Hepatocyte (in vitro differentiated cells): ENCODE results near the gene OR2Z1. TPM values are rescaled to one million over a fixed set of nuclear protein-coding genes. Genes with fewer than 3 reads are reported as not detected.

Experiments
- DNase-seq: peaks from one replicate; pipeline ENCODE4 v3.0.0-alpha.2; 2016; ENCODE audit warnings: low spot score
- H2AFZ ChIP-seq: fragments of 200-600 bp; sonication (generic); 2 replicates; pipeline ENCODE4 v1.6.0; 2016; ENCODE audit warnings: antibody characterized with exemption, mild to moderate bottlenecking
- H3K27ac ChIP-seq: fragments of 200-600 bp; sonication (generic); 2 replicates; pipeline ENCODE4 v1.5.1; 2016; ENCODE audit warnings: mild to moderate bottlenecking
- H3K27me3 ChIP-seq: fragments of 200-600 bp; sonication (generic); 2 replicates; pipeline ENCODE4 v1.6.1; 2016
- H3K36me3 ChIP-seq: fragments of 200-600 bp; sonication (generic); replicated peaks from 2 replicates; pipeline ENCODE4 v1.5.1; 2016; ENCODE audit warnings: low read depth; ENCODE audit not compliant: insufficient read depth
- H3K4me1 ChIP-seq: fragments of 200-600 bp; sonication (generic); 2 replicates; pipeline ENCODE4 v1.5.1; 2016; ENCODE audit warnings: mild to moderate bottlenecking, moderate library complexity; ENCODE audit not compliant: insufficient read depth
- H3K4me2 ChIP-seq: fragments of 200-600 bp; sonication (generic); 2 replicates; pipeline ENCODE4 v1.6.0; 2016
- H3K4me3 ChIP-seq: fragments of 200-600 bp; sonication (generic); 2 replicates; pipeline ENCODE4 v1.5.1; 2016; ENCODE audit warnings: mild to moderate bottlenecking
- H3K79me2 ChIP-seq: fragments of 200-600 bp; sonication (generic); 2 replicates; pipeline ENCODE4 v1.6.0; 2017; ENCODE audit warnings: mild to moderate bottlenecking
- H3K9me2 ChIP-seq: fragments of 200-600 bp; sonication (generic); replicated peaks from 2 replicates; pipeline ENCODE4 v1.6.0; 2017; ENCODE audit warnings: mild to moderate bottlenecking; ENCODE audit not compliant: insufficient read depth
- H3K9me3 ChIP-seq: fragments of 200-600 bp; sonication (generic); 2 replicates; pipeline ENCODE4 v1.5.1; 2016; ENCODE audit warnings: low read depth, mild to moderate bottlenecking
- H4K20me1 ChIP-seq: fragments of 200-600 bp; sonication (generic); 2 replicates; pipeline ENCODE4 v1.6.0; 2016; ENCODE audit warnings: mild to moderate bottlenecking; ENCODE audit not compliant: insufficient read depth, poor library complexity, severe bottlenecking
- CTCF ChIP-seq: fragments of 200-600 bp; sonication (generic); IDR thresholded peaks from 2 replicates; pipeline ENCODE4 v1.5.1; 2016; ENCODE audit warnings: antibody characterized with exemption, mild to moderate bottlenecking; ENCODE audit not compliant: poor library complexity
- EZH2 ChIP-seq: fragments of 200-600 bp; sonication (generic); IDR thresholded peaks from 2 replicates; pipeline ENCODE4 v1.6.1; 2016; ENCODE audit warnings: antibody characterized with exemption, mild to moderate bottlenecking, borderline replicate concordance
- EZH2phosphoT487 ChIP-seq: fragments of 200-600 bp; sonication (generic); IDR thresholded peaks from one replicate; pipeline ENCODE4 v1.6.1; 2018; ENCODE audit warnings: antibody characterized with exemption, mild to moderate bottlenecking, low read depth, moderate library complexity; ENCODE audit not compliant: unreplicated experiment, severe bottlenecking
- WGBS: methylation state at CpG from one replicate; pipeline ENCODE4 v1.1.6; 2016; ENCODE audit warnings: low lambda C conversion rate; ENCODE audit errors: missing lambda C conversion rate; 5-methylcytosine and 5-hydroxymethylcytosine counted together
- polyA plus RNA-seq: library from polyadenylated mRNA; unstranded; fragments of >200 nt; fragmentation: Nextera tagmentation; extraction: Ambion mirVana; gene quantifications from 2 replicates; pipeline ENCODE4 v1.2.1, GENCODE V29; 2016
- total RNA-seq: library from RNA; depleted of rRNA; stranded (reverse); fragments of >200 nt; gene quantifications from 2 replicates; pipeline ENCODE4 v1.2.3, GENCODE V29; 2014

Gene OR2Z1
- total and polyA plus RNA-seq, 2 experiments from 2014 or later = not detected

- Histone ChIP-seq H3K27ac (no peak overlapping the region), H3K79me2 (no peaks in the 10 kb centered on the region), H3K9me3 (no peaks in the 10 kb centered on the region), H4K20me1 (no peaks in the 10 kb centered on the region), H3K27me3 (no peaks in the 10 kb centered on the region), H3K9me2 (no peaks in the 10 kb centered on the region), H3K36me3 (no peaks in the 10 kb centered on the region), H3K4me3 (no peak overlapping the region), H3K4me1 (no peaks in the 10 kb centered on the region), H2AFZ (no peak overlapping the region), H3K4me2 (no peak overlapping the region)
- TF ChIP-seq EZH2phosphoT487 (no peak), EZH2 (no peak), CTCF (no peak)
- DNase-seq = no peak
These were observed 43.1 kb upstream of the OR2Z1 start for GRCh38 chr19:8678244-8678807.

GRCh38 chr19:8680676-8681344 is 40.6 kb upstream of the OR2Z1 start:
- Histone ChIP-seq H3K9me2 (no peaks in the 10 kb centered on the region), H3K36me3 (no peaks in the 10 kb centered on the region), H3K27ac (no peak overlapping the region), H3K79me2 (no peaks in the 10 kb centered on the region), H2AFZ (no peak overlapping the region), H3K9me3 (no peaks in the 10 kb centered on the region), H3K4me3 (no peak overlapping the region), H3K4me1 (no peaks in the 10 kb centered on the region), H4K20me1 (no peaks in the 10 kb centered on the region), H3K4me2 (no peak overlapping the region), H3K27me3 (no peaks in the 10 kb centered on the region)
- TF ChIP-seq EZH2 (no peak), CTCF (no peak), EZH2phosphoT487 (no peak)
- 80% methylated on average over 5 of the region's 5 CpGs for WGBS
- DNase-seq = no peak

- Histone ChIP-seq H3K9me3 (no peaks in the 10 kb centered on the region), H3K27me3 (no peaks in the 10 kb centered on the region), H2AFZ (no peak overlapping the region), H3K27ac (no peak overlapping the region), H3K9me2 (no peaks in the 10 kb centered on the region), H4K20me1 (no peaks in the 10 kb centered on the region), H3K36me3 (no peaks in the 10 kb centered on the region), H3K4me2 (no peak overlapping the region), H3K79me2 (no peaks in the 10 kb centered on the region), H3K4me3 (no peak overlapping the region), H3K4me1 (no peaks in the 10 kb centered on the region)
- TF ChIP-seq EZH2phosphoT487 (no peak), EZH2 (no peak), CTCF (no peak)
- no peak for DNase-seq
- 90% methylated on average over 2 of the region's 2 CpGs for WGBS
These were observed 39.9 kb upstream of the OR2Z1 start for GRCh38 chr19:8681345-8682029.
